ENCODE results near the gene DOCK4. TPM values are rescaled to one million over a fixed set of nuclear protein-coding genes. Genes with fewer than 3 reads are reported as not detected.

The DOCK4 gene
- total RNA-seq, 3 donors from 2014 or later = 1.1 to 2.1 (median 2.1) TPM

DNA sequence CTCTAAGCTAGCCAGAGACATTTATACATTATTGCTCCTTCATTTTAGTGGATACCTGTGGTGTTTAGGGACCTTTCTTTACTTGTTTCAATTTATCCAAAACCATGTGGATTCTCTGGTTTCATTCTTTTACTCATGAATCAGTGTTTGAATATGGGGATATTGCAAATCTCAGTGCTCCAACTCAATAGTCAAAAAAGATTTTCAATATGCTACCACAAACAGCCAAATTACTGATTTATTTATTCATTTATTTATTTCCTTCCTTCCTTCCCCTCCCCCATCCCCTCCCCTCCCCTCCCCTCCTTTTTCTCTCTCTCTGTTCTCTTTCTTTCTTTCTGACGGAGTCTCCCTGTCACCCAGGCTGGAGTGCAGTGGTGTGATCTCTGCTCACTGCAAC lies 390.8 kb downstream of the DOCK4 start:
- DNase-seq = no peak
- Mint-ChIP-seq H3K4me3 (no peak overlapping the region), H3K4me1 (ENCODE audit: low read depth) (no peaks in the 10 kb centered on the region), H3K9me3 (no peaks in the 10 kb centered on the region), H3K27me3 (ENCODE audit: low read depth) (no peaks in the 10 kb centered on the region), H3K36me3 (ENCODE audit: insufficient read depth) (no peaks in the 10 kb centered on the region)
- ATAC-seq = no peak

DNA sequence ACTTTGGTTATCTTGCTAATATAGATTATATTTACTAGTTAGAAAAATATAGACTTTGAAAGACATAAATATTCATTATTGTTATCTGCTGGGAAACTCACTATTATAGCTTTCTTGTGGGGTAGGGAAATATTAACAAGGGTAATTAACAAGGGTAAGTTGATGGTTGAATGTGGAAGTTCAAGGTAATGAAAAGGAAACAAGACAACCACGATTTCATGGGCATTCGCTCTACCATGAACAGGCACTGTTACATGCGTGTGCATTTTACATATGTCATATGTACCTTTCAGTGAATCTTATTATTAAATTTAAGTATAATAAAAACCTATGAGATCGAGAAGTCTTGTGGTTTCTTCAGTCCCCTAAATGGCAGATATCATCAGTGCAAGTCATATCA lies 392.9 kb downstream of the DOCK4 start:
- Mint-ChIP-seq H3K36me3 (ENCODE audit: insufficient read depth) (no peaks in the 10 kb centered on the region), H3K27me3 (ENCODE audit: low read depth) (no peaks in the 10 kb centered on the region), H3K9me3 (no peaks in the 10 kb centered on the region), H3K4me1 (ENCODE audit: low read depth) (no peaks in the 10 kb centered on the region), H3K4me3 (no peak overlapping the region)
- no peak for DNase-seq
- ATAC-seq = no peak

DNA sequence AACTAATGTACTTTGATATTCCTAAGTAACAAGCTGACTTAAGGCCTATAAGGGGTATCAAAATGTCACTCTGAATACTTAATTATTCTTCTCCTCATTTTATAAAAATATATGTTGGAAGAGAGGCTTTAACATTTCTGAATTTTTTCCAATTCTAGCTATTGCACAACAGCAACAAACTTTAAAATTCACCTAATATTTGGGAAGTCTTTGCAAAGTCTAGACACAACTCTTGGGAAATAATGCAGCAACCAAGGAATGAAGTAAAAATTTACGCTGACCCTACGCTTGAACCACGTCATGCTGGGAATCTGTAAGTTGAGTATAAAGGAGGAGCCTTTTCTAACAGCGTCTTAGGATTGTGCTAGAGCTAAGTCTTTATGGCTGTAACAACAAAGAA lies 400.0 kb downstream of the DOCK4 start:
- no peak overlapping the region for H3K4me3 Mint-ChIP-seq
- DNase-seq = no peak
- no peak for ATAC-seq

DNA sequence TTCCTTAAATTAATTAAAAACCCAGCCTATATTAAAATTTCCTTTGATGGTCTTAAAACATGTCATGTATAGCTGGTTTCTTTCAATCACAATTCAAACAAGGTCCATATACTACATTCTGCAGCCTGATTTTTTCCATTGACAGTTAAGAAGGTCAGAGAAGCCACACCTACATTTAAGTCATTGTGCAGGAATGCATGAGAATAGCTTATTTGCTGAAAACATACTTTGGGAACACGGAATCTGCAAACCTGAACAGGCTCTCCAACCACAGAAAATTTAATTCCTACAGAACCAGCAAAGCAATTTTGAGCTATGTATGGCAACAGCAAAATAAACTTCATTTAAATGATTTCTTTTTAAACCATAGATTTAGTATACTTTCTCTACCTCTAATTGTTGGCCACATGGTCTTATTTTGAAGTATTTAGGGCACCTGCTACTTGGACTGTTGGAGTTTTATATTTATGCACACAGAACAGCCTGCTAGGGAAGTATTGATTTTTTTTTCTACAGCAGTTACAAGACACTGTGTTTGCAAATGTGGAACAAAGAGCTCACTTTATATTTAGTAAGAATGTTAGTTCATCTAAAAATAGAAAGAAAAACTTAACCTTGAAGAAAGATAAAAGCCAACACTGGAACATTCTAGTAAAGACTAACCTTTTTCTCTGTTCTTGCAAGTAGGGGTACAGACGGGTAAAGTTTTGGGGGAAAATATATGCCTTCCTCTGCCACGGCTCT lies 403.0 kb downstream of the DOCK4 start:
- no peaks in the 10 kb centered on the region for H3K27me3 Mint-ChIP-seq (ENCODE audit: low read depth)
- no peak overlapping the region for H3K4me3 Mint-ChIP-seq
- no peaks in the 10 kb centered on the region for H3K4me1 Mint-ChIP-seq (ENCODE audit: low read depth)
- ATAC-seq (no peak), DNase-seq (no peak)
- peaks cover 1% of the 10 kb centered on the region for H3K36me3 Mint-ChIP-seq (ENCODE audit: insufficient read depth)
- peaks cover 23% of the 10 kb centered on the region for H3K9me3 Mint-ChIP-seq

More for the DNA sequence above, 400.0 kb downstream of the DOCK4 start:
- peaks cover 2% of the 10 kb centered on the region for H3K9me3 Mint-ChIP-seq
- no peaks in the 10 kb centered on the region for H3K36me3 Mint-ChIP-seq (ENCODE audit: insufficient read depth)
- no peaks in the 10 kb centered on the region for H3K27me3 Mint-ChIP-seq (ENCODE audit: low read depth)
- H3K4me1 Mint-ChIP-seq (ENCODE audit: low read depth) = no peaks in the 10 kb centered on the region

DNA sequence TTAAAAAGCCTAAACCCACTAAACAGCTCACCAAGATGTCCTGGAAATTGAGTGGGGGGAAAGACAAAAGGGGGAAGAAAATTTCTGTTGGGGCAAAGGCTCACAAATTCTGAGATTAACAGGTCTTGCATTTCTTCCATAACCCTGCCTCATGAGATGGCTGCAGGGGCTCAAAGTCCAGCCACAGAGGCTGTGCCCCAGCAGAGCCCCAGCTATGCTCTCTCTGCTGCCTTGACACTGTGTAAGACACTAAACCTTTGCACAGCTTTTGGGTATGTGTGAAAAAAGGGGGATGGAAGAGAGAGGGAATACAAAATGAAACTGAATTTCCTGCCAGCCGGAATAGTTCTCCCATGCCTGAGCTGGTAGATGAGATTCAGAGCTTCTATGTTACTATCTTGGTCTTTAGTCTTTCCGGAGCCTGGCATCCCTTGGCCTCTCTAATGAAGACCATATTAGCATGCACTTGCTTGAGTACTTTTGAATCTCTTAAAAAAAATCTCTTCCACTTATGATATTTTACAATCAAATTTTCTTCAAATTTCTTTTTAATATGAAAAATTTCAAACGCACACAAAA lies 403.9 kb downstream of the DOCK4 start:
- Mint-ChIP-seq H3K4me3 (no peak overlapping the region), H3K9me3 (peaks cover 29% of the 10 kb centered on the region), H3K27me3 (ENCODE audit: low read depth) (no peaks in the 10 kb centered on the region), H3K36me3 (ENCODE audit: insufficient read depth) (peaks cover 1% of the 10 kb centered on the region), H3K4me1 (ENCODE audit: low read depth) (no peaks in the 10 kb centered on the region)
- no peak for ATAC-seq
- DNase-seq = no peak

DNA sequence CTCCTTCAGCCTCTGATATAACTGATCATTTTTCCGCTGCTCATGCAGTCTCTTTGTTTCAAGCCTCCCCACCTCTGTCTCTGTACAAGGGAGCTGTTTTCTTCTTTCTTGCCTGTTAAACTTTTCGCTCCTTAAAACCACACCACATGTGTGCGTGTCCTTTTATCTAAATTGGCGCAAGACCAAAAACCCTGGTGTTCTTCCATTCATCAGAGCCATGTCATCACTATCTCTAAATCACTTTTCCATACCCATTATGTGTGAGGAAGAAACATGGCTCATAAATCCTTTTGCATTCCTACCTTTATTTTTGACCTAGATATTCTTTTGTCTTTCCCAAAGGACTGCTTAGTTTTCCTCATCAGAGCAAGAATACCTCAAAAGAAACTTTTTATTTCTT lies 404.9 kb downstream of the DOCK4 start:
- ATAC-seq (no peak), DNase-seq (no peak)
- H3K4me1 Mint-ChIP-seq (ENCODE audit: low read depth) = no peaks in the 10 kb centered on the region
- H3K27me3 Mint-ChIP-seq (ENCODE audit: low read depth) = no peaks in the 10 kb centered on the region
- peaks cover 37% of the 10 kb centered on the region for H3K9me3 Mint-ChIP-seq
- H3K36me3 Mint-ChIP-seq (ENCODE audit: insufficient read depth) = peaks cover 1% of the 10 kb centered on the region
- no peak overlapping the region for H3K4me3 Mint-ChIP-seq

DNA sequence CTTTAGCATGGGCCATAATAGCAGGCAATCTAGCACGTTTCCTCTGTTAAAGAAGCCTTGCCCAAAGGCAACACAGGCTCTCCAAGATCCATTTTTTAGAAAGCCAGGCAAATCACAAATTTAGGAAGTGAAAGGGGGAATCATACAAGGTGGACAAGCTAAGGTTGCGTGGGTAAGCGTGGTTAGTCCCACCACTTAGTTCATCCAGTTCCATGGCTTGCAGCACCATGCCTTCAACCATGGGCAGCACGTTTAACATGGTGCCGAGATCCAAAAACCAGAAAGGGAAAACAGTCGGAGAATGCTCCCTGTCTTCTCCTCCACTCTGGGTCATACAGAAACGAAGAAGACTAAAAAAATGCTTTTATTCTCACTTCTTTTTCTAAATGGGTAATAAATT lies 409.5 kb downstream of the DOCK4 start:
- H3K4me3 Mint-ChIP-seq = no peak overlapping the region
- H3K36me3 Mint-ChIP-seq (ENCODE audit: insufficient read depth) = peaks cover 1% of the 10 kb centered on the region
- no peaks in the 10 kb centered on the region for H3K27me3 Mint-ChIP-seq (ENCODE audit: low read depth)
- H3K4me1 Mint-ChIP-seq (ENCODE audit: low read depth) = no peaks in the 10 kb centered on the region
- ATAC-seq = no peak
- DNase-seq = no peak
- H3K9me3 Mint-ChIP-seq = peaks cover 73% of the 10 kb centered on the region

DNA sequence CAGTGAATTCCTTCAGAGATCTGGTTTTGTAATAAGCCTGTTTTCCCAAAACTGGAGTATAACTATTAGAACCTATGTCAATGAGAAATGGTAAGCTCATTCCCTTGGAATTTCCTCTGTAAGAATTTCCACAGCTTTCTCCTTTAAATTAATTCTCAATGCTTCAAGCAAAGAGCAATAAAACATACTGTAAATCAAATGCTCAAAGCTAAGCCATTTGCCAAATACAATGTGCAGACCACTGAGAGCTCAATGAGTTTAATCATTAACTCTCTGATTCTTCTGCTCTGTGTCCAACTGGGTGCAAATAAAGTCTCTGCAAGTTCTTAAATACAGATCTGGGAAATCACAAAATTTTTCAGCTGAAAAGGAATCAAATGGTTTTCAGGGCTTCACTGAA lies 416.3 kb downstream of the DOCK4 start:
- Mint-ChIP-seq H3K4me1 (ENCODE audit: low read depth) (no peaks in the 10 kb centered on the region), H3K4me3 (no peak overlapping the region), H3K27me3 (ENCODE audit: low read depth) (peaks cover 2% of the 10 kb centered on the region), H3K9me3 (peaks cover 21% of the 10 kb centered on the region), H3K36me3 (ENCODE audit: insufficient read depth) (no peaks in the 10 kb centered on the region)
- no peak for ATAC-seq
- no peak for DNase-seq

DNA sequence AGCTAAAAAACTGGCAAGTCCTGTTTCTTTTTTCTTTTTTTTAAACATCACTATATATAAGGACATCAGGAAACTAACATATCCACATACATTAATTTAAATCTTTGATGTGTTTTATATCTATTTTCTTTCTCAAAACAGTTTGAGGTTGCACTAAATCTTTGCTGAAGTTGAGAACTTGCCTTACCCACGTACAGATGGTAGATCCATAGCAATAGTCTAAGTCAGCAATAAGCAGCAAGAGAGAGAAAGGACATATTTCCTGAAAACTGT lies 417.2 kb downstream of the DOCK4 start:
- Mint-ChIP-seq H3K4me3 (no peak overlapping the region), H3K36me3 (ENCODE audit: insufficient read depth) (no peaks in the 10 kb centered on the region), H3K4me1 (ENCODE audit: low read depth) (no peaks in the 10 kb centered on the region), H3K9me3 (peaks cover 12% of the 10 kb centered on the region), H3K27me3 (ENCODE audit: low read depth) (peaks cover 4% of the 10 kb centered on the region)
- DNase-seq (no peak), ATAC-seq (no peak)

DNA sequence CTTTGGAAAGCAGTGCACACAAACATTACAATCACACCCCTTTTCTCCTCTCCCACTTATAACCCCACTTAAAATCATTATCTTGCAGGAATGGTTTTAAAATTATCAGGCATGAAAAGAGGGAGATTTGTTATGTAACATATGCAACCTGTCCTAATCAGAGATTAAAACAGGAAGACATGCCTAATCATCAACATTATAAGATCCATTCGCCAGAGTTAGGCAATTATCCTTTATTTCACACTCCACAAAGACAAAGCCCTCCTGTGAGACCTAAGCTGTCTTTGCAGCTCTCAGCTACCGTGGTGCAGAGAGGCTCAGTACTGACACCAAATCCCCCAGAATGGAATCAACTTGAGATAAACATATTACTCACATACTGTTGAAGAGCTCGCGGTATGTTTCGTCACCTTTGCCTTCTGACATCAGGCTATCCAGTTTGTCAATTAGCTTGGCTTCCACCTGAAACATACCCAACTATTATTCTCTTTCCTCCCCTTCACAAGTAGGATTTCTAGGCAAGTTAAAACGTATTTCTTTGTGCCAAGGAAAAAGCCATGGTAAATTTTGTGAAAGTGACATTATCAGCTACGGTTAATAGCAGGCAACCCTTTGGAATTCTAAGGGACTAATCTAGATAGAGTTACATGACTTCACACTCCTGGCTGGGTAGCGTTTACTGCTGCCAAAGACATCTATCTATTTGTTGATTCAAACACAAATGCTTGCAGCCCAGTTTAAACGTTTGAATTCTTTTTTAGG lies 417.7 kb downstream of the DOCK4 start:
- ATAC-seq = no peak
- H3K36me3 Mint-ChIP-seq (ENCODE audit: insufficient read depth) = no peaks in the 10 kb centered on the region

DNA sequence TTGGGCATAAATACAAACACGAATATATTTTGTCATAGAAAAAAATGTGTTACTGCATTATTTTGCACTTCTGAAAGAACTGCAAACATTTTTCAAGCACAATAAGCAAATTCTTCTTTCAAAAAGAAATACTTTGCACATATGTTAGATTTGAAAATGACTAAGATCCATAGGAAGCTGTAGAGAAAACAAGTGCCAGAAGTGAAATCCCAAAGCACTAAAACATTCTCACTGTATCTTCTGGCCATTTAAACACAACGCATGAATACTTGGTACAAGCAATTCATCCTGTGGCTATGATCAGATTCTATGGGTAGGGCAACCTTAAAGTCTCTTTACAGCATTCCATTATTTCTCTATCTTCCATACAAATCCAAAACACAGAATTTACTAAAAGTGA lies 418.5 kb downstream of the DOCK4 start:
- Mint-ChIP-seq H3K4me3 (no peak overlapping the region), H3K9me3 (peaks cover 3% of the 10 kb centered on the region), H3K36me3 (ENCODE audit: insufficient read depth) (no peaks in the 10 kb centered on the region), H3K4me1 (ENCODE audit: low read depth) (no peaks in the 10 kb centered on the region), H3K27me3 (ENCODE audit: low read depth) (peaks cover 4% of the 10 kb centered on the region)
- ATAC-seq = no peak
- DNase-seq = no peak

More for the DNA sequence above, 417.7 kb downstream of the DOCK4 start:
- no peak for DNase-seq
- Mint-ChIP-seq H3K4me3 (no peak overlapping the region), H3K27me3 (ENCODE audit: low read depth) (peaks cover 4% of the 10 kb centered on the region), H3K4me1 (ENCODE audit: low read depth) (no peaks in the 10 kb centered on the region), H3K9me3 (peaks cover 8% of the 10 kb centered on the region)

DNA sequence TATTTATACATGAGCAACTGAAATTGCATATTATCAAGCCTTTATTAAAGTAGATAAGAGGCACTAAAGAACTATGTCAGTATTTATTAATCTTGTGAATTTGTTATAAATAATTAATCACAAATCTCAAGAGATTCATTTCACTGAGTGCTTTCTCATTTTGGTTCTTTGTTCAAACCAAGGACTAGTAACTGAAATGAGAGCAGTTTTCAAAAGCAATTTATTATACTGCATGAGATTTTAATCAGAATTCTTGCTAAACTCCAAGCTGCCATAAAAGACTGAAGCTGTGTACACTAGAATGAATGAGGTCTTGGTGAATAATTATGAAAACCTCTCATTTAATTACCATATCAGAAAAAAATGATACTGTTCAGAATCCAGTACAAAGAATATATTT lies 419.1 kb downstream of the DOCK4 start:
- no peak for DNase-seq
- Mint-ChIP-seq H3K27me3 (ENCODE audit: low read depth) (peaks cover 4% of the 10 kb centered on the region), H3K4me1 (ENCODE audit: low read depth) (no peaks in the 10 kb centered on the region), H3K9me3 (no peaks in the 10 kb centered on the region), H3K36me3 (ENCODE audit: insufficient read depth) (no peaks in the 10 kb centered on the region), H3K4me3 (no peak overlapping the region)
- no peak for ATAC-seq

DNA sequence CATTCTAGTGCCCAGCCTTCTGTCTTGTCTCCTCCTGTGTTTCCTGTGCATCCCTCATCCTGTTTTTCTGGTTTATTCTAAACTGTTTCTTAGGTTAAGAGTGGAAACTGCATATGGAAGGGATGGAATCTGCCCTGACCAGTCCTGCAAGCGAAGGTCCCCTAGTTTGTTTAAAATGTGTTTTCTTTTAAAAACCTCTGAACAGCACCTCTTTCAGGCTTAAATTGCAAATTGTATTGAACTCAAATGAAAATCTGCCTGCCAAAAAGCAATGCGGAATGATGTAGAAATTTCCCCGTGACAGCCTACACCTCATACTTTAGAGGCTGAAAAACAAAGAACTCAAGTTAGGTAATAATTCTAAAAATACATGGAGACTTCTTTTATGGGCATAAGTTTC lies 421.1 kb downstream of the DOCK4 start:
- Mint-ChIP-seq H3K9me3 (no peaks in the 10 kb centered on the region), H3K36me3 (ENCODE audit: insufficient read depth) (no peaks in the 10 kb centered on the region), H3K4me1 (ENCODE audit: low read depth) (no peaks in the 10 kb centered on the region), H3K27me3 (ENCODE audit: low read depth) (peaks cover 9% of the 10 kb centered on the region), H3K4me3 (no peak overlapping the region)
- DNase-seq = no peak
- ATAC-seq = no peak

DNA sequence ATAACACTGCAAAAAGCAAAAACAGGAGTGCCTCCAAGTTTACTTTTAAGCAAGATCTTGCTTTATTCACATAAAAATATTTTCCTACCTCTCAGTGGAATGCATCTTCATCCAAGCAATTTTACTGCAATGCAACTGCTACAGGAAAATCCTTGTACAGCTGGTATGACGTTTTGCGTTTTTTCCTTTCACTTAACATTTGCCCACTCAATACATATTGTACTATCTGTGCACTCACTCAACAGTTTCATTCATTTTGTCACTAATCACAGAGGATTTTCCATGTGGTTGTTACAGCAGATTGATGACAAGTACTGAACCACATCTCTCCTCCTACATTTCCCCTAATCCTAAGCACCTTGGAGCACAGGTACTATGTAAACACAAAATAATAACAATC lies 421.9 kb downstream of the DOCK4 start:
- DNase-seq (no peak), ATAC-seq (no peak)
- Mint-ChIP-seq H3K4me1 (ENCODE audit: low read depth) (no peaks in the 10 kb centered on the region), H3K4me3 (no peak overlapping the region), H3K27me3 (ENCODE audit: low read depth) (peaks cover 9% of the 10 kb centered on the region), H3K9me3 (no peaks in the 10 kb centered on the region), H3K36me3 (ENCODE audit: insufficient read depth) (no peaks in the 10 kb centered on the region)

DNA sequence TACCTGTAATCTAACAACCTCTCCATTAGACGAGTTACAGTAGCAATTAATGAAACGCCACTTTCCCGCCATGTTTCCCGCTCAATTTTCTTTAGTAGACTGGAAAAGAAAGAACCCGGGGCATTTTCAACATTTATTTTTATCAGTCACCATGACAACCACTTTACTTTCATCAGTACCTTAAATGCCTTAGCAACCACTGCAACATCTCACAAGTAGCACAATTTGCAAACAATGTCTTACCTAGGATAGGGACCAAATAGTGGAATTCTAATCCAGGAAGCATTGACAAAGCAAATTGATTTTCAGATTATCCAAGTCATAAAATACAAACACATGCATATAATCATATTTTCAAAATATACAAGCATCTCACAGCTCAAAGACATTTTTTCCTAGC lies 422.3 kb downstream of the DOCK4 start:
- Mint-ChIP-seq H3K27me3 (ENCODE audit: low read depth) (peaks cover 9% of the 10 kb centered on the region), H3K4me1 (ENCODE audit: low read depth) (no peaks in the 10 kb centered on the region), H3K9me3 (no peaks in the 10 kb centered on the region), H3K4me3 (no peak overlapping the region), H3K36me3 (ENCODE audit: insufficient read depth) (no peaks in the 10 kb centered on the region)
- ATAC-seq = no peak
- no peak for DNase-seq
